G401 (cell line): ENCODE data around the gene SNTB2. TPM values are rescaled to one million over a fixed set of nuclear protein-coding genes. Genes with fewer than 3 reads are reported as not detected.

Experiments
- DNase-seq: peaks from one replicate; pipeline ENCODE4 v3.0.0-alpha.2; 2015; ENCODE audit warnings: low spot score
- in situ Hi-C: cut with HindIII; loops from 2 replicates; pipeline ENCODE4 v1.10.0; 2016; ENCODE audit warnings: low sequenced_read_pairs, mixed read lengths
- total RNA-seq: library from RNA; depleted of rRNA; stranded (reverse); fragments of >200 nt; shearing (Covaris generic); gene quantifications from 2 replicates; pipeline ENCODE4 v1.2.3, GENCODE V29; 2014

SNTB2 gene
- total RNA-seq, 1 experiment from 2014 or later, result 36.0 TPM

DNA sequence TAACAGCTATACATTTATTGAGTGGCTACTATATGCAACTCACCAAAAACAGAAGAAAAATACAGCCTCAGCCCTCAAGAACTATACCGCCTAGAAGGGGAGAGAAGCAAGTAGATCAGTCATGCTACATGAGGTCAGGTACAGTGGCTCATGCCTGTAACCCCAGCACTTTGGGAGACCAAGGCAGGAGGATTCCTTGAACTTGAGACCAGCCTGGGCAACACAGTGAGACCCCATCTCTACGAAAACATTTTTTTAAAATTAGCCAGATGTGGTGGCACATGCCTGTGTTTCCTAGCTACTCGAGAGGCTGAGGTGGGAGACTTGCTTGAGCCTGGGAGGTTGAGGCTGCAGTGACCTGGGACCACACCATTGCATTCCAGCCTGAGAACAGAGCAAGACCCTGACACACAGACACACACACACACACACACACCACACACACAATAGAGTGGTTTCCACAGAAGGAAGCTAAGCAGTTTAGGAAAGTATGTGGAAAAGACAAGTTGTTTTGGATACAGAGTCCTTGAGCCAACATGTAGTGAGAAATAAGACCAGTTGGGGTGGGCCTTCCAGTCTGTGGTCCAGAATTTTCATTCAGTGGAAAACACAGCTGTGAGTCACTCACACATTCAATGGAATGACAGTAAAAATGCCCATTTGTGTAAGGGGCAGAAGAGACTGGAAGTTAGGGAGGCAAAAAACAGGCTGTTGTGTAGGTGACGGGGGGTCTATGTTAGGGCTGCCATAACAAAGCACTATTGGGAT, 10.7 kb upstream of the SNTB2 start:
- in situ Hi-C loops, result no loop called here

DNA sequence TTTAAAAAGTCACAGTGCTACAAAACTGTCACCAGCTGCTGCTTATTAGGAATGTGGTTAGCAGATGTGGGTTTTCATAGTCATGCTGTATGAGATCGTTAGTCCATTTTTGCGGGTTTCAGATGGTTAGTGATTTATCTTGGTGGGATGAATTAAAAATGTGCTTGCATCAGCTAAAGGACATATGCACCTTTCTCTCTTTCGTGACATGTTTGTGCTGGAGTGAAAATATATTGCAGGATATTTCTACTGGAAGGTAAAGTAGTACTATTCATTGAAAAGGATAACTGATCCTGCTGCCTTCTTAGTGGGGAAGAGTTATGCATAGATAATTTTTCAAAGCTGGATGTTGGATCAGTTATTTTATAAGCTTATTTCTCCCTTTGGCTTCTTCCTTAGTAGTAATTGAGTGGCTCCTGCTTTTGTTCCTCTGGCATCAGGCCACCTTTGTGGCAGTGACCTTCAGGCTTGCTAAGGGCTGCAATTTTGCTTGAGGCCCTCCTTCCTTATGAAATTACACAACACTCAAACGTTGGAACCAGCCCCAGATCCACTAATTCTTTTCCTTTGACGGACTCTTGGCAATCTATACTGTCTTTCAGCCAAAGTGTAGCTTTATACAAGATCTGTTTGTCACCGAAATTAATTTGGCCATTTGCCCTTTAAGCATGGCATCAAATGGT, 7.5 kb upstream of the SNTB2 start:
- peak; percentile 29 for DNase-seq
- in situ Hi-C loops, result no loop called here

More for the DNA sequence above, 10.7 kb upstream of the SNTB2 start:
- DNase-seq, result no peak

DNA sequence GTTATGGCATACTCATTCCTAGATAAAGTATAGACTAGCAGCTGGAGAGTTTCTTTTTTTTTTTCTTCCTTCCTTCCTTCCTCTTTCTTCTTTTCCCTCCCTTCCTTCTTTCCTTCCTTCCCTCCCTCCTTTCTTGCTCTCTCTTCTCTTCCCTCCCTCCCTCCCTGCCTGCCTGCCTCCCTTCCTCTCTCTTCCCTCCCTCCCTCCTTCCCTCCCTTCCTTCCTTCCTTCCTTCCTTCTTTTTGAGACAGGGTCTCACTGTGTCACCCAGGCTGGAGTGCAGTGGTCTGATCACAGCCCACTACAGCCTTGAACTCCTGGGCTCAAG, 7.0 kb upstream of the SNTB2 start:
- no peak for DNase-seq
- in situ Hi-C loops, result no loop called here

DNA sequence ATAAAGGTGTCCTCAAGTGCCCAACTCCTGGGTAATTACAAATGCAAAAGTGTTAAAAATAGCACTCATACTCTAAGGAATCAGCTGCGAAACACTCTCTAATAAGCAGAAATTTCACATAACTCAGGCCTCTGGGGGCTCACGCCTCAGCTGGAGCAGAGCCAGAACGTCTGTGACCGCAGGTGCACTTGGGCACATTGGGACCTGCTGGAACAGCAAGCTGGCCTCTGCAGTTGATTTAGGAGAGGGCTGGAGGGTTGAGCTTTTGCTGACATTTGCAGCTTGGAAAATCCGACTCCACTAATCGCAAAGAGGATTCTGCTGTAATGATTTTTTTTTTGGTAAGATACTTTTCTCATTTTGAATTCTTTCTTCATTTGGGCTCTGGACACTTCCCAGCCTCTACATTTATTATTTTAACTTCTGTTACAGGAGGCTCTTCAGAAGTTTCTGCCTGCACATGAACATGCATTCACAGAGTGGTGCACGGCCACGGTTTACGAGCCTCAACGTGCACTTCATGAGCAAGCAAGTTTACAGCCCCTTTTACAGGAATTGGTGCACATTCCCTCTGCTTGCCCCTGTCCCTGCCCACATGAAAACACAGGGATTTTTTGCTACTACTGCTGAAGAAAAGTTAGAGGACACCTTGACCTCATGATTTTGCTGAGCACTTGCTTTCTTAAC, 4.1 kb upstream of the SNTB2 start:
- DNase-seq, result no peak
- in situ Hi-C loops, result no loop called here

DNA sequence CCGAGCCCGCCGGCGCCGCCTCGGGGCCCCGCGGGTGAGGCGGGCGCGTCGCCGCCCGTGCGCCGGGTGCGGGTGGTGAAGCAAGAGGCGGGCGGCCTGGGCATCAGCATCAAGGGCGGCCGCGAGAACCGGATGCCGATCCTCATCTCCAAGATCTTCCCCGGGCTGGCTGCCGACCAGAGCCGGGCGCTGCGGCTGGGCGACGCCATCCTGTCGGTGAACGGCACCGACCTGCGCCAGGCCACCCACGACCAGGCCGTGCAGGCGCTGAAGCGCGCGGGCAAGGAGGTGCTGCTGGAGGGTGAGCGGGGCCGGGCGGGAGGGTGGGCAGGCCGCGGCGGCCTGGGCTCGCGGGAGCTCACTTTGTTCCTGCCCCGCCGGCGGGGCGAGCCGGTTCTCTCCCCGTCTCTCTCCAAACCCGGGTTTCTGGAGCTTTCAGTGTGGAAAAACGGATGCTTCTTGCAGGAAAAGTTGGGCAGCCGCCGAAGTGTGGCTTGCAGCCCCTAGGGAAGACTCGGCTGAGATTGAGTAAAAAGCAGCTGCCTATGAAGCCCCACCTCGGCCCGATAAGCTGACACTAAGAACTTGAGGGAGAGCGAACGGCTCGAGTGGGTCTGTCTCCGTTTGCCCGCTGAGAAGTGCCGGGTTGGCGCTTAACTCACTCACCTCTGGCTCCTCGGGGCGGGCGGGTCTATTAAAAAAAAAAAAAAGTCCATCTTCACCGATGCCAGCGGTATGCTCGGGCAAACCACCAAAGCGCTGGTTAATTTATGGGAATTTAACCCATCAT, 677 bp downstream of the SNTB2 start:
- in situ Hi-C loops, result no loop called here
- DNase-seq, result peak; percentile 52

DNA sequence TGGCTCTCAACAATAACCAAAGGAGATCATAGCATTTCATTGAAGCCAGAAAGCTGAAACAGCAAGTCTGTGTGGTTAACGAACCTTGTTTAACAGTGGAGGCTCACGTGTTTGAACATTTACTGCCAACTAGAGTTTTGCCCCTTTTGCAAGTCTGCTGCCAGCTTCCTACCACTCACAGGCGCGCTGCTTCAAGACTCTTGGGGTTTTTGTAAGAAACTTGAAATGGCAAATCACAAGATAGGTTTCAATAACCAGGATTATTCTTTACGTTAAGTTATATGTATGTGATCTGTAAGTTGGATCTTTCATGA, 1.2 kb downstream of the SNTB2 start:
- DNase-seq, result peak; percentile 49
- in situ Hi-C loops, result no loop called here

DNA sequence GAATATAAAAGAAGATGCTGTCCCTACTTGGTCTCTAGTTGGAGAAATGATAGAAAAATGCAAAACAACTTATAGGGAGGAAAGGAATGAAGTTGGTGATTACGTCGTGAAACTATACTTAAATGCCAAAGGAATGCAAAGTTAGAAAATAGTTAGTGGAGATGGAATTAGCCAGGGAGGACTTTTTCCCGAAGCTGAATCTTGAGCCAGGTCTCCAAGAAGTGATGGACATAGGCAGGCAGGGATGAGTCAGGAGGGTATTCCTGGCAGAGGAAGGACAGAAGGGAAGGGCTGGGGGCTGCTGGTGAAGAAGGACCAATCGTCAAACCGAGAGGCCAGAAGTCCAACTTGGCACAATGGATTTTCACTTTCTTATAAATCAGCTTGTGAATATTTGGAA, 1.8 kb downstream of the SNTB2 start:
- DNase-seq, result no peak
- in situ Hi-C loops, result no loop called here

DNA sequence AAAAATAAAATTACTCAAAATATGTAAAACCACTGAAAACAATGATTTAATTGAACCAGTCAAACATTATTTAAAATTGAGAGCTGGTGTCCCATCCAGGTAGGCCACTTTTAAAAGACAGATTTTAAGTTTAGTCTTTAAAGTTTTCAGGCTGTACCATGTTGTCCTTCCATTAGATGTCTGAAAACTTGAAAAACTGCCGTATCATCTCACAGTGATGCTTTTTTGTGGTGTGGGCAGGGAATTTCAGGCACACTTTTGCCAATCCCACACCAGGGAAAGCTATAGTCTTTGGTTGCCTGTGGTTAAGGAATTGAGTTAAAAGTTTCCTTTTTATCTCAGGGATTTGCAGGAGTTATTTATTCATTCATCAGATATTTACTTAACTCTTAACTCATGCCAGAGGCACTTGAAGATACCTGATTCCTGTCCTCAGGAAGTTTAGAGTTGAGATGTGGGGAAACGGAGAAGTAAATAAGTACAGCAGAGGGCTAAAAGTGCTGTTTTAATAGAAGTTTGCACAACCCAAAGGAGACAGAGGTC, 3.2 kb downstream of the SNTB2 start:
- DNase-seq, result no peak
- in situ Hi-C loops, result no loop called here

DNA sequence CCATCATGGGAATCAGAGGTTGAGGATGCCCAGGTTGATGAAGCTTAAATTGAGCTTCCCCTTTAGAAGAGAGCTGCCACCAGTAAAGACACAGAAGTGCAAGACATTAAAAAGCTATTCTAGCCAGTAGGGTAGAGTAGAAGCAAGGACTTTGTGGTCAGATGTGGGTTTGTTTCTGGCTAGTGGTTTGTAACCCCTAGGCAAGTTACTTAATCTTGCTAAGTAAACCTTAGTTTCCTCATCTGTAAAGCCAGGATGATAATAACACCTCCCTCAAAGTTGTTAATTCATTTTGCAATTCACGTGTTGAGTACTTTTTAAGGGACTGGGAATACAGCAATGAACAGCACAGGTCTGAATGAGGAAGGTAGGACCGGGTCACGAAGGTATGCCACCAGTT, 3.6 kb downstream of the SNTB2 start:
- DNase-seq, result no peak
- in situ Hi-C loops, result no loop called here

DNA sequence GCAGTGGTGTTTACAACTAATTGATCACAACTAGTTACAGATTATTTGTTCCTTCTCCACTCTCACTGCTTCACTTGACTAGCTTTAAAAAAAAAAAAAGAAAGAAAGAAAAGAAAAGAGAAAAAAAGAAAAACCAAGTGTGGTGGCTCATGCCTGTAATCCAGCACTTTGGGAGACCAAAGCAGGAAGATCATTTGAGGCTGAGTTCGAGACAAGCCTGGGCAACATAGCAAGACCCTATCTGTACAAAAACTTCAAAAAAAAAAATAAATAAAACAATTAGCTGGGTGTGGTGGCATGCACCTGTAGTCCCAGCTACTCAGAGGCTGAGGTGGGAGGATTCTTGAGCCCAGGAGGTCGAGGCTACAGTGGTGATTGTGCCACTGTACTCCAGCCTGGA, 4.2 kb downstream of the SNTB2 start:
- in situ Hi-C loops, result no loop called here
- DNase-seq, result no peak

DNA sequence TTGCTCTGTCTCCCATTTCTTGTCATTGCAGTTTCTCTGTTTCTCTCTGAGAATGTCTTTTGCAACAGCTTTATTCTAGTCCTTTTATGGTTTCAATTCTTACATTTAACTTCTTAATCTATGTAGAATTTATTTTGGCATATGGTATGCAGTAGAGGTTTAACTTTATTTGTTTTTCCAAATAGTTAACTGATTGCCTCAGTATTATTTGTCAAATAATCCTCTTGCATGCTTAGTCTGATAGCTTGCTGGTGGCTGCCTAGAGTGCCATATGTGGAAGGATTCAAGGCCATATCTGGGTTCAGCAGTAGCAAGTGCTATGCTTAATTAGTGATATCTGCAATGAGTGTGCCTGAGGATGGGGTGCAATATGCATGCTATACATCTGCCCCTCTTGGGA, 6.9 kb downstream of the SNTB2 start:
- in situ Hi-C loops, result no loop called here
- no peak for DNase-seq

DNA sequence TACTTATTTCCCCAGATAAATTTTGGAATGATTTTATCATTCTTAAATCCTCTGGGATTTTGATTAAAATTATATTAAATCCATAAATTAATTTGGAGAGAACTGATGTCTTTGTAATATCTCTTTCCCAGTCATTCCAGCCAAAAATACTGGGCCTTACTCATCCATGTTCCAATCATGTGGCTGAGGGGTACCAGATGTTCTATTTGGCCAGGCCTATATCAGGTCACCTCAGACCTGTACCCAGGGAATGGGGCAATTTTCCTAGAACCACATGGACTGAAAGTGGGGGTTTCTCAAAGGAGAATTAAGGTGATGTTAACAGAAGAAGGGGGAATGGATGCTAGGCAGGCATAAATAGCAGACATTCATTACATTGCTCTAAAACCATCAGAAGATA, 7.5 kb downstream of the SNTB2 start:
- DNase-seq, result no peak
- in situ Hi-C loops, result no loop called here

DNA sequence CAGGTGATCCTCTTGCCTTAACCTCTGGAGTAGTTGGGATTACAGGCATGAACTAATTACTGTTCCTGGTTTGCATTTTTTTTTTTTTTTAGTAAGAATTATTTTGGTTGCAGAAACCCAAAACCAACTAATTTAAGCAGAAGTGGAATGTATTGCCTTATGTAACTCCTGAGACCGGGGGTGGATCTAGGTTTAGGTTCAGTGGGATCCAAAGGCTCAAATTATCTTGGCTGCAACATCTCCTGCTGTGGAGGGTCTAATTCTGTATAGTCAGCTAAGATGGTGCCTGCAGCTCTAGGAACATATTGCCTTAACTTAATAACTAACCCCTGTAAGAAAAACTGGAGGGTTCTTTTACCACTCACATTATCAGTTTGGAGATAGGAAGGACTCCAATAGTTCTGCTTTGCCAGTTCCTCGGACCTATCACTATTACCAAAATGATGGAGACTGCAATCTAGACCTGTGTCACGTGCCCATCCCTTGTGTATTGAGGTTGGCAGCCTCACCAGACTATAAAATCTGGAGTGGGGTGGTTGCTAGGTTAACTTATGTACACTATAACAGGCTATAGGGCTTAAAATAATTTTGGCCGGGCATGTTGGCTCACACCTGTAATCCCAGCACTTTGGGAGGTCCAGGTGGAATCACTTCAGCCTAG, 8.5 kb downstream of the SNTB2 start:
- DNase-seq, result no peak
- in situ Hi-C loops, result no loop called here

DNA sequence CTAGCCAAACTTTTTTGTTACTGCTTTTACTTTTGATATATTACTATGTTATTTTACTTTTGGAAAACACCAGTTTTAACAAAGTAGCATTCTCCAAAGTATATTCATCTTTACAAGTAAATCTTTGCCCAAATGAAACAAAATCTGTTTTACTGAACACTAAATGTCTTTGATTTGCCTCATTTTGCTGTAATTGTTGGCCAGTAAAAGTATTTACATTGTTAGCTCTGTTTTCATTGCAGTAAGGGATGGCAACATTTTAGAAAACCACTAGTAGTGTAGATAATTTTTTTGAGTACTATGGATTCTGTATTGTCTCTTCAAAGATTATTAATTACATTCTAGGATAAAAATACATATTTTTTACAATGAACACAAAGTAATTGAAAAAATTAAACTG, 10.6 kb downstream of the SNTB2 start:
- DNase-seq, result no peak
- in situ Hi-C loops, result no loop called here

DNA sequence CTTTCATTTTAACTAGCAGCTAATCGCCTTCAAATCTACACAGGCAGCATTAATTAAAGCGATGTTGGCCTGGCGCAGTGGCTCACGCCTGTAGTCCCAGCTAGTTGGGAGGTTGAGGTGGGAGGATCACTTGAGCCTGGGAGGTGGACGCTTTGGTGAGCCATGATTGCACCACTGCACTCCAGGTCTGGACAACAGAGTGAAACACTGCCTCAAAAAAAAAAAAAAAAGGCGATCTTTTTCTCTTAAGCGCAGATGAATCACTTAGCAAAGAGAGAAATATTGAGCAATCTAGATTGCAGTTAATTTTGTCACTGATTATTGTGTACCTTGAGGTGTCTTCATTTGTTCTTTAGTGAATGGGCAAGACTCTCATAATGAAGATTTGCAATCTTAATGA, 12.4 kb downstream of the SNTB2 start:
- in situ Hi-C loops, result no loop called here
- no peak for DNase-seq

DNA sequence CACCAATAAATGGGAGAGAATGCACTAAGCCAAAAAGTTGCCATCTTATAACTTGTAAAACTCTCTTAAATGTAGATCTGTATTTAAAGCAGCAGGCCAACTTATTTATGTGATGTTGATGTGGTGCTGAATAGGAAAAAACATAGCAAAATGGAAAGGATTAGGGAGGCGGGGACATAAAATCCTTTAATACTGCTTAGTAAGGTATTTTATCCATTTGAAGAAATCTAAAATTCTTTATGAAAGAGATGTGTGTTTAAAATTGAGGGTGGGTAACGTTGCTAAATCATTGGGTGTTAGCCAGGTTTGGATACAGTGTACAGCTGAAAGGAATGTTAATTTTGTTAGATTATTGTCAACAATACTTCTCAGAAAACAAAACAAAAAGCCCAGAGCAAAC, 14.3 kb downstream of the SNTB2 start:
- in situ Hi-C loops, result no loop called here
- no peak for DNase-seq

DNA sequence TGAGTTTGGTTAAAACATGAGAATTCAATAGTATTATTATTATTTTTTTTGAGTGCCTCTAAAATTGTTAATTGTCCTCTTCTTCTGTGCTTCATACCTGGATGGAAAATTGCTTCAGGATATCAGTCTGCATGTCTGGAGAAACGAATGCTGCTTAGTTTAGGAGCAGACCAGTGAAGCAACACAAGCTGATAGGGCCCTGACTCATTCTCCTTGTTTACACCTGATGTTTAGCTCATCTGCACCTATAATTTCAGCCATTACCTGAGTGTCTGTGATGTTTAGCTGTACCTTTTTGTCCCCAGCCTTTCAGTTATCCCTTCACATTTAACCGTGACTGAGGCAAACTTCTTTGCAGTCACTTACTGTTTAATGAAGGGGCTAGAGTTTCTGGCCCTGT, 14.8 kb downstream of the SNTB2 start:
- in situ Hi-C loops, result no loop called here
- no peak for DNase-seq

DNA sequence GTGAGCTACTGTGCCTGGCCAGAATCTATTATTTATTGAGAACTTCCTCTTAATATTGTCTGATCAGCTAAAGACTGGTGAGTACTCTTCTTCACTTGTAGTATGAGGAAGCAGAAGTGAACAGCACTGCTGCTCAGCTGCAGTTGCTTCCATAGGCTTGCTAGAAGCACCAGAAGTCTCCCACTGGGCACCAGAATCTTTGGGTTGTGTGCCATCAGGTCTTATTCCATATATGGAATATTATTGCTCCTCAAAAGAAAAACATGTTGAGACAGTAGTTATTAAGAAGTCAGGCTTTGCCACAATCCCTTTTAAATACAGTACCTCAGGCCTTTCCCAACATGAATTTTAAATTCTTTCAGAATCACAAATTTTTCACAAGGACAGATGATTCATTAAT, 17.2 kb downstream of the SNTB2 start:
- no peak for DNase-seq
- in situ Hi-C loops, result no loop called here

DNA sequence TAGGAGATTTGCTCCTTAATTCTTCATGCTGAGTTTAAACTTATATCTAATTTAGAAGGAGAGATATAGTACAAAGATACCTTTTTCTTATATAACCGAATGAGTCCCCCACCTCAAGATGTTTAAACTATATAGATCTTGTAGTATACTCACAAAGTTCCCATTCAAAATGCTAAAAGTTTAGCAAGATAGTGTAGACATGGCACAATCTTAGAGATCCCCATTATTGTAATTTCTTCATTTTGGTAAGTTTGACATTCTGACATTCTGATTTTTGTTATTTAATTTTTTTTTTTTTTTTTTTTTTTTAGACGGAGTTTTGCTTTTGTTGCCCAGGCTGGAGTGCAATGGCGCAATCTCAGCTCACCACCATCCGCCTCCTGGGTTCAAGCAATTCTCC, 22.8 kb downstream of the SNTB2 start:
- in situ Hi-C loops, result no loop called here
- no peak for DNase-seq
